Measurements from ENCODE around the gene FMR1.

The FMR1 gene

GRCh38 chrX:147916375-147916968 is 4.8 kb downstream of the FMR1 start:
- TF ChIP-seq CTCF (conservative IDR thresholded peaks at IDR 0.05; ENCODE audit: low read length), result no peak
- DNase-seq (ENCODE audit: low read depth), result no peak
- H3K4me3 ChIP-seq (ENCODE audit: low read length), result no peak overlapping the region

- H3K4me3 ChIP-seq (ENCODE audit: low read length), result no peak overlapping the region
- peak; percentile 24 for DNase-seq (ENCODE audit: low read depth)
- no peak for TF ChIP-seq CTCF (conservative IDR thresholded peaks at IDR 0.05; ENCODE audit: low read length)
These were observed 6.3 kb downstream of the FMR1 start for GRCh38 chrX:147917700-147918695.

- DNase-seq (ENCODE audit: low read depth), result no peak
- TF ChIP-seq CTCF (conservative IDR thresholded peaks at IDR 0.05; ENCODE audit: low read length), result no peak
- no peak overlapping the region for H3K4me3 ChIP-seq (ENCODE audit: low read length)
These were observed 8.5 kb downstream of the FMR1 start for GRCh38 chrX:147920161-147920666.

GRCh38 chrX:147923605-147924004 is 11.9 kb downstream of the FMR1 start:
- no peak overlapping the region for H3K4me3 ChIP-seq (ENCODE audit: low read length)
- TF ChIP-seq CTCF (conservative IDR thresholded peaks at IDR 0.05; ENCODE audit: low read length), result no peak
- DNase-seq (ENCODE audit: low read depth), result no peak

GRCh38 chrX:147927256-147927655 is 15.5 kb downstream of the FMR1 start:
- H3K4me3 ChIP-seq (ENCODE audit: low read length), result no peak overlapping the region
- DNase-seq (ENCODE audit: low read depth), result no peak
- no peak for TF ChIP-seq CTCF (conservative IDR thresholded peaks at IDR 0.05; ENCODE audit: low read length)

- H3K4me3 ChIP-seq (ENCODE audit: low read length), result no peak overlapping the region
- no peak for DNase-seq (ENCODE audit: low read depth)
- no peak for TF ChIP-seq CTCF (conservative IDR thresholded peaks at IDR 0.05; ENCODE audit: low read length)
These were observed 22.1 kb downstream of the FMR1 start for GRCh38 chrX:147933815-147934214.
